Muscle layer of duodenum (tissue), 2 donors: ENCODE data around the gene ARHGEF25.
"Not testable (repeated sequence)": the region's sequence is repeated elsewhere in the genome, so short reads cannot be mapped to it uniquely, and the experiment has no call there.

ENCODE experiments used
- H3K27ac ChIP-seq: one replicate; pipeline ENCODE4 v1.7.0; 2013; ENCODE audit warnings: mild to moderate bottlenecking, low read length
- H3K27me3 ChIP-seq: one replicate; pipeline ENCODE4 v1.7.0; 2013; ENCODE audit warnings: low read depth, mild to moderate bottlenecking, control low read depth, low read length
- H3K36me3 ChIP-seq, 2 donors: one replicate each; pipeline ENCODE4 v1.7.0; 2013; ENCODE audit warnings: low read length in 2 of 2, control low read depth in 1 of 2, mild to moderate bottlenecking in 1 of 2; ENCODE audit not compliant: insufficient read depth in 2 of 2, control insufficient read depth in 1 of 2
- H3K4me1 ChIP-seq, 2 donors: one replicate each; pipeline ENCODE4 v1.7.0; 2013; ENCODE audit warnings: low read length in 2 of 2, mild to moderate bottlenecking in 2 of 2, control low read depth in 1 of 2, moderate library complexity in 1 of 2; ENCODE audit not compliant: insufficient read depth in 2 of 2, control insufficient read depth in 1 of 2
- H3K4me3 ChIP-seq, 2 donors: one replicate each; pipeline ENCODE4 v1.7.0; 2013; ENCODE audit warnings: low read length in 2 of 2, low read depth in 1 of 2, mild to moderate bottlenecking in 1 of 2
- H3K9me3 ChIP-seq, 2 donors: one replicate each; pipeline ENCODE4 v1.7.0; 2013; ENCODE audit warnings: low read length in 2 of 2, control low read depth in 1 of 2, mild to moderate bottlenecking in 1 of 2; ENCODE audit not compliant: control insufficient read depth in 1 of 2
- donor health status: healthy.

Gene ARHGEF25

GRCh38 chr12:57611108-57611826 lies at the start of gene ARHGEF25:
TSS of gene ARHGEF25 (plus strand) at chr12:57611435. CDS start at chr12:57611895, 460 bp downstream.
- peak within 1 kb of the TSS; percentile 57 to 74 for H3K4me3 ChIP-seq
- H3K27me3 ChIP-seq: peaks cover 15% of the 10 kb centered on the region
- H3K9me3 ChIP-seq: no peaks in the 10 kb centered on the region
- peak within 1 kb of the TSS; percentile 92 for H3K27ac ChIP-seq
- peaks cover 6 to 36% of the 10 kb centered on the region in 2 donors for H3K36me3 ChIP-seq
- H3K4me1 ChIP-seq: peaks cover 0 to 70% of the 10 kb centered on the region in 2 donors

GRCh38 chr12:57563358-57563757 lies 47.9 kb upstream of the ARHGEF25 start:
- H3K27ac ChIP-seq: no peak overlapping the region
- H3K36me3 ChIP-seq: no peaks in the 10 kb centered on the region
- no peaks in the 10 kb centered on the region for H3K9me3 ChIP-seq
- H3K4me1 ChIP-seq: no peaks in the 10 kb centered on the region
- H3K4me3 ChIP-seq: no peak overlapping the region
- H3K27me3 ChIP-seq: no peaks in the 10 kb centered on the region

- Histone ChIP-seq H3K36me3 (peaks cover 0 to 3% of the 10 kb centered on the region in 2 donors), H3K27me3 (no peaks in the 10 kb centered on the region), H3K4me3 (no peak overlapping the region), H3K9me3 (no peaks in the 10 kb centered on the region), H3K27ac (no peak overlapping the region), H3K4me1 (no peaks in the 10 kb centered on the region)
Measured at GRCh38 chr12:57564178-57564740, 47.0 kb upstream of the ARHGEF25 start.

- H3K27me3 ChIP-seq: no peaks in the 10 kb centered on the region
- no peak overlapping the region for H3K4me3 ChIP-seq
- no peaks in the 10 kb centered on the region for H3K4me1 ChIP-seq
- no peak overlapping the region for H3K27ac ChIP-seq
- H3K36me3 ChIP-seq: peaks cover 0 to 9% of the 10 kb centered on the region in 2 donors
- H3K9me3 ChIP-seq: no peaks in the 10 kb centered on the region
Measured at GRCh38 chr12:57568838-57569237, 42.4 kb upstream of the ARHGEF25 start.

GRCh38 chr12:57569858-57570257 lies 41.4 kb upstream of the ARHGEF25 start:
- peaks cover 0 to 9% of the 10 kb centered on the region in 2 donors for H3K36me3 ChIP-seq
- H3K27me3 ChIP-seq: no peaks in the 10 kb centered on the region
- no peak overlapping the region for H3K27ac ChIP-seq

GRCh38 chr12:57570438-57570837 lies 40.8 kb upstream of the ARHGEF25 start:
- not testable (repeated sequence) for H3K27me3 ChIP-seq, H3K27ac ChIP-seq, H3K36me3 ChIP-seq, H3K4me3 ChIP-seq, H3K9me3 ChIP-seq, H3K4me1 ChIP-seq

More at GRCh38 chr12:57569858-57570257, 41.4 kb upstream of the ARHGEF25 start:
- H3K9me3 ChIP-seq: no peaks in the 10 kb centered on the region
- H3K4me1 ChIP-seq: no peaks in the 10 kb centered on the region
- no peak overlapping the region for H3K4me3 ChIP-seq

- peaks cover 0 to 21% of the 10 kb centered on the region in 2 donors for H3K36me3 ChIP-seq
- no peaks in the 10 kb centered on the region for H3K27me3 ChIP-seq
- H3K27ac ChIP-seq: no peak overlapping the region
- no peak overlapping the region for H3K4me3 ChIP-seq
- H3K9me3 ChIP-seq: no peaks in the 10 kb centered on the region
- H3K4me1 ChIP-seq: no peaks in the 10 kb centered on the region
Measured at GRCh38 chr12:57571926-57572762, 39.1 kb upstream of the ARHGEF25 start.

GRCh38 chr12:57574795-57575194 lies 36.4 kb upstream of the ARHGEF25 start:
- no peaks in the 10 kb centered on the region for H3K4me1 ChIP-seq
- no peaks in the 10 kb centered on the region for H3K9me3 ChIP-seq
- H3K27me3 ChIP-seq: no peaks in the 10 kb centered on the region
- peaks cover 0 to 14% of the 10 kb centered on the region in 2 donors for H3K36me3 ChIP-seq
- H3K4me3 ChIP-seq: no peak overlapping the region
- no peak overlapping the region for H3K27ac ChIP-seq

GRCh38 chr12:57575771-57576612 lies 35.2 kb upstream of the ARHGEF25 start:
- Histone ChIP-seq H3K27me3 (no peaks in the 10 kb centered on the region), H3K4me3 (no peak overlapping the region), H3K27ac (no peak overlapping the region), H3K4me1 (no peaks in the 10 kb centered on the region), H3K9me3 (no peaks in the 10 kb centered on the region), H3K36me3 (peaks cover 0 to 13% of the 10 kb centered on the region in 2 donors)

- Histone ChIP-seq H3K27ac (no peak overlapping the region), H3K36me3 (peaks cover 0 to 16% of the 10 kb centered on the region in 2 donors), H3K4me1 (no peaks in the 10 kb centered on the region), H3K9me3 (no peaks in the 10 kb centered on the region), H3K27me3 (no peaks in the 10 kb centered on the region), H3K4me3 (no peak overlapping the region)
Measured at GRCh38 chr12:57576613-57577160, 34.5 kb upstream of the ARHGEF25 start.
